T follicular helper cell (primary cell): ENCODE data around the gene CACNA1H.
"Not testable (repeated sequence)": the region's sequence is repeated elsewhere in the genome, so short reads cannot be mapped to it uniquely, and the experiment has no call there.

Experiments used
- DNase-seq: peaks from one replicate; pipeline ENCODE4 v3.0.0-alpha.2; 2020; ENCODE audit warnings: low read depth

Gene CACNA1H

GRCh38 chr16:1174477-1175357 is 21.8 kb downstream of the CACNA1H start:
- DNase-seq, result no peak

GRCh38 chr16:1175566-1176279 is 22.8 kb downstream of the CACNA1H start:
- no peak for DNase-seq

GRCh38 chr16:1176280-1176897 is 23.5 kb downstream of the CACNA1H start:
- no peak for DNase-seq

GRCh38 chr16:1177053-1177452 is 24.1 kb downstream of the CACNA1H start:
- no peak for DNase-seq

GRCh38 chr16:1177750-1178149 is 24.8 kb downstream of the CACNA1H start:
- no peak for DNase-seq

- no peak for DNase-seq
Measured at GRCh38 chr16:1178295-1178910, 25.5 kb downstream of the CACNA1H start.

GRCh38 chr16:1180549-1181403 is 27.9 kb downstream of the CACNA1H start:
- DNase-seq, result no peak

- DNase-seq, result no peak
Measured at GRCh38 chr16:1181404-1182315, 28.8 kb downstream of the CACNA1H start.

GRCh38 chr16:1182316-1182671 is 29.4 kb downstream of the CACNA1H start:
- DNase-seq, result no peak

GRCh38 chr16:1182950-1183907 is 30.3 kb downstream of the CACNA1H start:
- DNase-seq, result no peak

GRCh38 chr16:1184156-1184868 is 31.4 kb downstream of the CACNA1H start:
- DNase-seq, result no peak

- no peak for DNase-seq
Measured at GRCh38 chr16:1184980-1185379, 32.1 kb downstream of the CACNA1H start.

- not testable (repeated sequence) for DNase-seq
Measured at GRCh38 chr16:1185460-1186207, 32.7 kb downstream of the CACNA1H start.

GRCh38 chr16:1188432-1189189 is 35.7 kb downstream of the CACNA1H start:
- DNase-seq, result peak; percentile 33

- no peak for DNase-seq
Measured at GRCh38 chr16:1189455-1189854, 36.5 kb downstream of the CACNA1H start.

GRCh38 chr16:1190789-1191188 is 37.9 kb downstream of the CACNA1H start:
- DNase-seq, result not testable (repeated sequence)
